Chondrocyte (in vitro differentiated cells): Measurements from ENCODE around the gene METTL27. TPM values are rescaled to one million over a fixed set of nuclear protein-coding genes. Genes with fewer than 3 reads are reported as not detected.
"Not testable (repeated sequence)": the region's sequence is repeated elsewhere in the genome, so short reads cannot be mapped to it uniquely, and the experiment has no call there.

Experiments
- DNase-seq: peaks from one replicate; pipeline ENCODE4 v3.0.0; 2021; ENCODE audit warnings: mixed read lengths, low spot score
- H3K27ac Mint-ChIP-seq: one replicate; pipeline ENCODE4 v1.8.0; 2021; ENCODE audit warnings: mild to moderate bottlenecking, moderate library complexity, mixed read lengths; ENCODE audit not compliant: unreplicated experiment
- H3K27me3 Mint-ChIP-seq: 2 replicates; pipeline ENCODE4 v1.8.0; 2021; ENCODE audit warnings: low read depth, mixed read lengths
- H3K36me3 Mint-ChIP-seq: 2 replicates; pipeline ENCODE4 v1.8.0; 2021; ENCODE audit warnings: low read depth, mixed read lengths
- H3K4me1 Mint-ChIP-seq: 2 replicates; pipeline ENCODE4 v1.8.0; 2021; ENCODE audit warnings: low read depth, mild to moderate bottlenecking, mixed read lengths
- H3K4me3 Mint-ChIP-seq: one replicate; pipeline ENCODE4 v1.8.0; 2021; ENCODE audit warnings: mild to moderate bottlenecking, moderate library complexity, mixed read lengths; ENCODE audit not compliant: unreplicated experiment
- H3K9me3 Mint-ChIP-seq: 2 replicates; pipeline ENCODE4 v1.8.0; 2021; ENCODE audit warnings: low read depth, mixed read lengths
- CTCF ChIP-seq: fragments of 200-600 bp; sonication (generic); IDR thresholded peaks from 2 replicates; pipeline ENCODE4 v1.5.0; 2021; ENCODE audit warnings: antibody characterized with exemption, mild to moderate bottlenecking, moderate library complexity
- total RNA-seq: library from RNA; stranded (reverse); gene quantifications from 3 replicates; pipeline ENCODE4 v1.2.1, GENCODE V29; 2021

The METTL27 gene
- total RNA-seq, 1 donor from 2014 or later: 0.99 TPM

GRCh38 chr7:73839290-73839689 lies 3.0 kb downstream of the METTL27 start:
- no peaks in the 10 kb centered on the region for H3K27me3 Mint-ChIP-seq
- no peak for TF ChIP-seq CTCF
- no peaks in the 10 kb centered on the region for H3K36me3 Mint-ChIP-seq
- H3K4me3 Mint-ChIP-seq: no peak overlapping the region
- no peak overlapping the region for H3K27ac Mint-ChIP-seq
- no peaks in the 10 kb centered on the region for H3K4me1 Mint-ChIP-seq
- no peak for DNase-seq
- H3K9me3 Mint-ChIP-seq: no peaks in the 10 kb centered on the region

- no peak for DNase-seq
- TF ChIP-seq CTCF: no peak
- Mint-ChIP-seq H3K4me1 (no peaks in the 10 kb centered on the region), H3K9me3 (no peaks in the 10 kb centered on the region), H3K27ac (peak overlapping the region; percentile 20), H3K27me3 (no peaks in the 10 kb centered on the region), H3K36me3 (no peaks in the 10 kb centered on the region), H3K4me3 (no peak overlapping the region)
These were observed 3.7 kb downstream of the METTL27 start for GRCh38 chr7:73838642-73839041.

DNA sequence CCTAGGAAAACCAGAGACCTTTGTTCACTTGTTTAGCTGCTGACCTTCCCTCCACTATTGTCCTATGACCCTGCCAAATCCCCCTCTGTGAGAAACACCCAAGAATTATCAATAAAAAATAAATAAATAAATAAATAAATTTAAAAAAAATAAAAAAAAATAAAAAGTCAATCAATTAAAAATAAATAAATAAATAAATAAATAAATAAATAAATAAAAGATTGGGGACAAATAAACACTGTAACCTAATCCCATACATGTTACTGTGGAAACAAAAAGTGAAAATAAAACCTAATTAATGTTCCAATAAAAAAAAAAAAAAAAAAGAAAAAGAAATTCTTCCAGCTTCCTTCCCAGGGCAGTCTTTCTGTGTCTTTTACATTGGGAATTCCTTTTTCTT lies 5.1 kb downstream of the METTL27 start:
- not testable (repeated sequence) for H3K27ac Mint-ChIP-seq, H3K36me3 Mint-ChIP-seq, H3K4me1 Mint-ChIP-seq, H3K9me3 Mint-ChIP-seq, DNase-seq, H3K27me3 Mint-ChIP-seq, H3K4me3 Mint-ChIP-seq

- Mint-ChIP-seq H3K27me3 (no peaks in the 10 kb centered on the region), H3K36me3 (no peaks in the 10 kb centered on the region), H3K4me3 (no peak overlapping the region), H3K9me3 (no peaks in the 10 kb centered on the region), H3K27ac (no peak overlapping the region), H3K4me1 (peaks cover 3% of the 10 kb centered on the region)
- no peak for TF ChIP-seq CTCF
- no peak for DNase-seq
These were observed 7.6 kb downstream of the METTL27 start for GRCh38 chr7:73834626-73835191.

DNA sequence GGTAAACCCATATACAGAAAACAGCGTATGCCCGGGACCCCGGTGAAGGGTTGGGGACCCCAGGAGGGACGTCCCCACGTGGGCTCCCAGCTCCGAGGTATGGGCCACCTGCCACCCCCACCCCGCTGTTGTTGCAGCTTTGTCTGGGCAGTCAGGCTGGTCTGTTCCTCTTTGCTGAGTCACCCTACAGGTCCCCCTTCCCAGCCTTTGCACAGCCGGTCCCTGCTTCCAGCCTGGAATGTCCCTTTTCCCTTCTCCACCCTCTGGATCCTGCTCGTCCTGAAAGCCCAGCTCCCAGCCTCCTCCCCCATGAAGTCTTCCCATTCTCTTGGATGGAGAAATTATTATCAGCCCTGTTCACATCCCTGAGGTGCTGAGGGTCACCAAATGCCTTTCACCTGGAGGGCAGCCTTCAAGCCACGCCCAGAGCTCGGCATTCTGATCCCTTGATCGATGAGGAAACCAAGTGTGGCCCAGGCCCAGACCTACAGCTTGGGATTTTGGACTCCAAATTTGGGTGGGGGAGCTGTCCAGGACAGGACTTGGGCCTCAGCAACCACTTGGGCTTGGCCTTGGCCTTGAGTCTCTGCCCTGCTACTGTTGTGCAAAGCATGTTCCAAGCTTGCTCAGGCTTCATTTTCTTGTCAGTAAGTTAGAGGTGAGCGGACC lies 8.9 kb downstream of the METTL27 start:
- Mint-ChIP-seq H3K4me1 (peaks cover 7% of the 10 kb centered on the region), H3K27me3 (no peaks in the 10 kb centered on the region), H3K27ac (no peak overlapping the region), H3K4me3 (no peak overlapping the region), H3K9me3 (no peaks in the 10 kb centered on the region), H3K36me3 (no peaks in the 10 kb centered on the region)
- no peak for DNase-seq
- no peak for TF ChIP-seq CTCF

GRCh38 chr7:73832806-73833205 lies 9.5 kb downstream of the METTL27 start:
- Mint-ChIP-seq H3K4me1 (peaks cover 12% of the 10 kb centered on the region), H3K27me3 (no peaks in the 10 kb centered on the region), H3K4me3 (no peak overlapping the region), H3K27ac (no peak overlapping the region), H3K9me3 (no peaks in the 10 kb centered on the region), H3K36me3 (no peaks in the 10 kb centered on the region)
- no peak for DNase-seq
- no peak for TF ChIP-seq CTCF
